PC-9 (cell line): ENCODE results near the gene HAPLN2.
A peak's percentile ranks its signal among the peaks of the same experiment; 100 is the strongest.

Experiments used
- CTCF ChIP-seq: fragments of 200-600 bp; sonication (generic); conservative IDR thresholded peaks from 2 replicates; pipeline ENCODE4 v1.6.1; 2017; ENCODE audit warnings: mixed run types, antibody characterized with exemption, mild to moderate bottlenecking, moderate library complexity
- EZH2 ChIP-seq: fragments of 200-600 bp; sonication (generic); IDR thresholded peaks from 2 replicates; pipeline ENCODE4 v1.8.0; 2017; ENCODE audit warnings: antibody characterized with exemption, low read depth

GRCh38 chr1:156618853-156619581, at the start of gene HAPLN2:
- peak; percentile 64 for TF ChIP-seq CTCF
- no peak for TF ChIP-seq EZH2
